ENCODE measurements around the gene MCM7. TPM values are rescaled to one million over a fixed set of nuclear protein-coding genes. Genes with fewer than 3 reads are reported as not detected.
A peak's percentile ranks its signal among the peaks of the same experiment; 100 is the strongest.

Gene MCM7
- total and polyA plus RNA-seq, 4 experiments from 2014 or later, result 26.9 to 173 (median 97.2) TPM

DNA sequence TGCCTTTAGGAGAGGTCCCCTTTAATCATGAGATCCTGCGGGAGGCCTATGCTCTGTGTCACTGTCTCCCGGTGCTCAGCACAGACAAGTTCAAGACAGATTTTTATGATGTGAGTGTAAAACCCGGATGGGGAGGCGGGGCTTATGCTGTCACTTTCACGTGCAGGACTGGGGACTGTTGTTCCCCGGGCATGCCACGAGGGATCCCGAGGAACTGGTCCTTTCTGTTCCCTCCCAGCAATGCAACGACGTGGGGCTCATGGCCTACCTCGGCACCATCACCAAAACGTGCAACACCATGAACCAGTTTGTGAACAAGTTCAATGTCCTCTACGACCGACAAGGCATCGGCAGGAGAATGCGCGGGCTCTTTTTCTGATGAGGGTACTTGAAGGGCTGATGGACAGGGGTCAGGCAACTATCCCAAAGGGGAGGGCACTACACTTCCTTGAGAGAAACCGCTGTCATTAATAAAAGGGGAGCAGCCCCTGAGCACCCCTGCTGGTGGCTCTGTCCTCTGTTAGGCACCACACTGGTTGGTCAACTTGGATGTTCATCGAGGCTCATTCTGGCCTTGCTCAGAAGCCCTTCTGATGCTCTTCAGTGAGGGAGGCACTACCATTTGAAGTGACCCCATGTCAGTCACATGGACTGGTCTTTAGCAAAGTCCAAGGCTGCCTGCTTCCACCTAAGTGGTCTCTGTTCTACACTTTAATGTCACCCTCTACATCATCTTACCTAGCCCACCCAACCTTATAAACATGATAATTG lies 9.6 kb downstream of the MCM7 start:
- H3K27me3 ChIP-seq (ENCODE audit: insufficient read depth, low read length), result no peaks in the 10 kb centered on the region
- no peak overlapping the region for H3K27ac ChIP-seq (ENCODE audit: low read depth, low read length)
- H3K4me3 Mint-ChIP-seq, result peak overlapping the region in 3 of 8 donors; percentile 19 to 86 (median 43)
- ChIA-PET POLR2A (ENCODE audit: partially characterized antibody) (interaction anchor here (0.9 to 6.2 kb wide), 3 partner anchors 9 to 57 kb away, joined by 4 to 83 read pairs (median 5); partner anchors contain the start of genes AP4M1, LAMTOR4, MBLAC1 and MCM7), CTCF (ENCODE audit: partially characterized antibody) (no interaction called here)
- no peak overlapping the region for H3K4me3 ChIP-seq (ENCODE audit: low read length in 2 of 2)
- H3K36me3 Mint-ChIP-seq, result peaks cover 43 to 71% of the 10 kb centered on the region in 2 donors
- intact Hi-C loops (cut with micrococcal nuclease), result no loop called here
- peaks cover 0 to 4% (median 0%) of the 10 kb centered on the region in 8 donors for H3K9me3 Mint-ChIP-seq
- H3K4me1 ChIP-seq (ENCODE audit: insufficient read depth, low read length), result peaks cover 16% of the 10 kb centered on the region
- H3K36me3 ChIP-seq (ENCODE audit: insufficient read depth, low read length), result peaks cover 63% of the 10 kb centered on the region
- no peak for DNase-seq
- H3K9me3 ChIP-seq (ENCODE audit: control insufficient read depth in 1 of 2, low read length in 2 of 2), result no peaks in the 10 kb centered on the region
- H3K4me1 Mint-ChIP-seq, result peaks cover 15 to 41% (median 29%) of the 10 kb centered on the region in 4 donors
- peak overlapping the region in 4 of 7 donors; percentile 19 to 90 (median 59) for H3K27ac Mint-ChIP-seq
- no peaks in the 10 kb centered on the region for H3K27me3 Mint-ChIP-seq

DNA sequence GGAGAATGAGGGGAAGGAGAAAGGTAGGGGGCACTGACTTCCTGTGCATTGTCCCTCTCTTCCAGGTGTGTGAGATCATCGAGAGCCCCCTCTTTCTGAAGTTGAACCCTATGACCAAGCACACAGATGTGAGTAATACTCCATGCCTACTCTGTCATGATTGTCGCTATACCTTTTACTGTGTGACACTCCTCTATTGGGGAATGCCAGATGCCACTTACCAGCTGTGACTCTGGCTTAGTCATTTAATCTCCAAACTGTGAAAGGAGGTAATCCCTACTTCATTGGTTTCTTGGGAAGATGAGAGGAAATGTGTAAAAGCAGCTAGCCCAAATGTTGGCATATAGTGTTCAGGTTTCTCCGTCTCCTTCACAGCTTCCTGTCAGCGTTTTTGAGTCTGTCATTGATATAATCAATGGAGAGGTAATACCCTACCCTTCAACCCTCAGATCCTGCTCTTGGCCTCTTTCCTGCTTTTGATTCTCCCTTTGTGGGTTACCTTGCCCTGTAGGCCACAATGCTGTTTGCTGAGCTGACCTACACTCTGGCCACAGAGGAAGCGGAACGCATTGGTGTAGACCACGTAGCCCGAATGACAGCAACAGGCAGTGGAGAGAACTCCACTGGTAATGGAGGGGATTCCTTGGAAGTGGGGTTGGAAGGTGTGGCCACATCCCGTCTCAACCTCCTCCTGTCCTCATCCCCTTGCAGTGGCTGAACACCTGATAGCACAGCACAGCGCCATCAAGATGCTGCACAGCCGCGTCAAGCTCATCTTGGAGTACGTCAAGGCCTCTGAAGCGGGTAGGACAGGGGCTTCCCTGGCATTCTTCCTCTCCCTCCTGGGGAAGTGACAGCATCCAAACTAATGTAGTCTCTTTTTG lies 10.4 kb downstream of the MCM7 start:
- CTCF ChIA-PET (ENCODE audit: partially characterized antibody), result interaction anchor here (1.6 to 3.0 kb wide), 2 partner anchors 8 to 11 kb away, joined by 4 to 19 read pairs; partner anchors contain the start of genes AP4M1 and MCM7
- POLR2A ChIA-PET (ENCODE audit: partially characterized antibody), result interaction anchor here (0.5 to 6.2 kb wide), 5 partner anchors 10 to 257 kb away, joined by 3 to 83 read pairs (median 3); partner anchors contain the start of genes AP4M1, LAMTOR4 and MCM7

DNA sequence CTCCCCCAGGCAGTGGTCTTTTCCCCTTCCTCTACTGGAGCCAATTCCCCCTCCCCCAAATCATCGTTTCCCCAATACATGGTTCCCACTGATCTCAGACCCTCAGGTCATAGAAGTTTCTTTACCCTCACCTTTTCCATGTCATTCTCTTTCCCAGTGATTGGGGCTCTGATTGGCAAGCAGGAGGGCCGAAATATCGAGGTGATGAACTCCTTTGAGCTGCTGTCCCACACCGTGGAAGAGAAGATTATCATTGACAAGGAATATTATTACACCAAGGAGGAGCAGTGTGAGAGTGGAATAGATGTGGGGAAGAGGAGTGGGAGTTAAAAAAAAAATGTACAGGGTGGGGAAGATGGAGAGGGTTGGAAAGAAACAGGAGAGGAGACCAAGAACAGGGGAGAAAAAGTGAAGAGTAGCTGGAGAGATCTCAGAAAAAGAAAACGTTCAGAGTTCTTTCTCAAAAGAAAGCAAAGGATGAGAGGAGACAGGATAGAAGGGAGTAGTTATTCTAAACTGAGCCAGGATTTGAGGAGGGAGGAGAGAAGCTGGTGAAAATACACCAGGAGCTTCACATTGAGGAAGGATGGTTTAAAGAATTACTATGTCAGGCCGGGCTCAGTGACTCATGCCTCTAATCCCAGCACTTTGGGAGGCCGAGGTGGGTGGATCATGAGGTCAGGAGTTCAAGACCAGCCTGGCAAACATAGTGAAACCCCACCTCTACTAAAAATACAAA lies 11.6 kb downstream of the MCM7 start:
- H3K36me3 Mint-ChIP-seq, result peaks cover 29 to 54% of the 10 kb centered on the region in 2 donors
- H3K4me3 ChIP-seq (ENCODE audit: low read length in 2 of 2), result peak overlapping the region; percentile 57 to 58
- no peaks in the 10 kb centered on the region for H3K27me3 Mint-ChIP-seq
- H3K27me3 ChIP-seq (ENCODE audit: insufficient read depth, low read length), result no peaks in the 10 kb centered on the region
- intact Hi-C loops (cut with micrococcal nuclease), result loop anchor here (10.0 kb wide), 1 partner anchor 535 kb away; the partner anchor contains the start of genes FAM200A and ZNF655
- peak overlapping the region; percentile 86 to 94 (median 91) for H3K4me3 Mint-ChIP-seq
- ChIA-PET POLR2A (ENCODE audit: partially characterized antibody) (interaction anchor here (0.7 to 6.2 kb wide), 9 partner anchors 9 to 339 kb away, joined by 3 to 83 read pairs (median 3); partner anchors contain the start of genes AP4M1, CNPY4, MBLAC1 and MCM7), CTCF (ENCODE audit: partially characterized antibody) (interaction anchor here (1.0 to 3.0 kb wide), 3 partner anchors 7 to 43 kb away, joined by 3 to 19 read pairs (median 4); partner anchors contain the start of genes AP4M1 and MCM7)
- no peak for DNase-seq
- H3K27ac ChIP-seq (ENCODE audit: low read depth, low read length), result peak overlapping the region; percentile 76
- peak overlapping the region; percentile 90 to 96 (median 94) for H3K27ac Mint-ChIP-seq
- H3K36me3 ChIP-seq (ENCODE audit: insufficient read depth, low read length), result peaks cover 45% of the 10 kb centered on the region
- H3K4me1 Mint-ChIP-seq, result peaks cover 15 to 35% (median 29%) of the 10 kb centered on the region in 4 donors
- no peaks in the 10 kb centered on the region for H3K9me3 ChIP-seq (ENCODE audit: control insufficient read depth in 1 of 2, low read length in 2 of 2)
- peaks cover 0 to 2% (median 0%) of the 10 kb centered on the region in 8 donors for H3K9me3 Mint-ChIP-seq
- H3K4me1 ChIP-seq (ENCODE audit: insufficient read depth, low read length), result peaks cover 16% of the 10 kb centered on the region

More for the DNA sequence above, 10.4 kb downstream of the MCM7 start:
- H3K27me3 ChIP-seq (ENCODE audit: insufficient read depth, low read length), result no peaks in the 10 kb centered on the region
- no peak overlapping the region for H3K27ac ChIP-seq (ENCODE audit: low read depth, low read length)
- Mint-ChIP-seq H3K27ac (peak overlapping the region; percentile 39 to 90 (median 44)), H3K27me3 (no peaks in the 10 kb centered on the region), H3K4me1 (peaks cover 15 to 38% (median 29%) of the 10 kb centered on the region in 4 donors), H3K4me3 (peak overlapping the region in 6 of 8 donors; percentile 58 to 94 (median 78)), H3K9me3 (peaks cover 0 to 4% (median 0%) of the 10 kb centered on the region in 8 donors), H3K36me3 (peaks cover 38 to 64% of the 10 kb centered on the region in 2 donors)
- no peak overlapping the region for H3K4me3 ChIP-seq (ENCODE audit: low read length in 2 of 2)
- DNase-seq, result peak in 1 of 5 donors; percentile 33
- H3K9me3 ChIP-seq (ENCODE audit: control insufficient read depth in 1 of 2, low read length in 2 of 2), result no peaks in the 10 kb centered on the region
- H3K4me1 ChIP-seq (ENCODE audit: insufficient read depth, low read length), result peaks cover 16% of the 10 kb centered on the region
- intact Hi-C loops (cut with micrococcal nuclease), result no loop called here
- peaks cover 56% of the 10 kb centered on the region for H3K36me3 ChIP-seq (ENCODE audit: insufficient read depth, low read length)

DNA sequence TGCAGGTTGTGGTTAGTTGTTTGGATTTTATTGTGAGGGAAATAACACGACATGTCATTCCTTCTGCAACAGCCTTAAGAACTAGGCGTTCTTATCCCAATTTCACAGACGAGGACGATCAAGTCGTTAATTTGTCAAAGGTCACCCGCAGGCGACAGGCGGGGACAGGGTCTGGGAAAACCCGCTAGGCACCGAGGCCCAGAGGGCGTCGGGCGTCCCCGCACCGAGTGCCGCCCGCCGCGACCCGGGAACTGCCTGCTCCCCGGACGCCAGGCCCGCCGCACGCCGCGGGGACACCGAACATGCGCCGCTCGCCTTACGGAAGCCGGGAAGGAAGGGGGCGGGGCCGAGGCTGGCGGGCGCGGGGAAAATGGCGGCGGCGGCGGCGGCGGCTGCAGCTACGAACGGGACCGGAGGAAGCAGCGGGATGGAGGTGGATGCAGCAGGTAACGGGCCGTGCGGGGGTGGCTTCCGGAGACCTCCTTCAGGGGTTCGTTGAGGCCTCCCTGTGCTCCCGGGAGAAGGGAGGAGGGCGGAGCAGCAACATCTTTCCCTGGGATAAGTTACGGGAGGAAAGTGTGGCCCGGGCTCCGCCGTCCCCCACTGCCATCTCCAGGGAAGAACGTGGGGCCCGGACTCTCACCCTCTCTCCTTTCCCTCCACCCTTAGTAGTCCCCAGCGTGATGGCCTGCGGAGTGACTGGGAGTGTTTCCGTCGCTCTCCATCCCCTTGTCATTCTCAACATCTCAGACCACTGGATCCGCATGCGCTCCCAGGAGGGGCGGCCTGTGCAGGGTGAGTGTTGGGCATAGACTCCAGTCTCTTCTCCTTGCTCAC lies 12.4 kb downstream of the MCM7 start, which contains the start of gene COPS6:
COPS6 (plus strand) TSS at position 349 of the 837 bp plus-strand sequence; CDS start at position 371, 22 bp downstream.
- Mint-ChIP-seq H3K27ac (peak within 1 kb of the TSS; percentile 90 to 97 (median 95)), H3K4me1 (peaks cover 15 to 35% (median 27%) of the 10 kb centered on the region in 4 donors), H3K4me3 (peak within 1 kb of the TSS; percentile 86 to 94 (median 91)), H3K27me3 (no peaks in the 10 kb centered on the region), H3K9me3 (peaks cover 0 to 2% (median 0%) of the 10 kb centered on the region in 8 donors), H3K36me3 (peaks cover 26 to 46% of the 10 kb centered on the region in 2 donors)
- ChIA-PET CTCF (ENCODE audit: partially characterized antibody) (interaction anchor here (3.0 kb wide), 1 partner anchor 13 kb away, joined by 19 read pairs; the partner anchor contains the start of genes AP4M1 and MCM7), POLR2A (ENCODE audit: partially characterized antibody) (interaction anchor here (0.6 to 6.2 kb wide), 7 partner anchors 12 to 340 kb away, joined by 3 to 83 read pairs (median 7); partner anchors contain the start of genes AP4M1, CNPY4, MBLAC1 and MCM7)
- H3K27me3 ChIP-seq (ENCODE audit: insufficient read depth, low read length), result no peaks in the 10 kb centered on the region
- DNase-seq, result peak; percentile 83 to 91 (median 85)
- peak within 1 kb of the TSS; percentile 76 for H3K27ac ChIP-seq (ENCODE audit: low read depth, low read length)
- peak within 1 kb of the TSS; percentile 57 to 82 for H3K4me3 ChIP-seq (ENCODE audit: low read length in 2 of 2)
- intact Hi-C loops (cut with micrococcal nuclease), result loop anchor here (1.0 to 10.0 kb wide), 2 partner anchors 11 to 534 kb away; partner anchors contain the start of genes FAM200A and ZNF655
- peaks cover 16% of the 10 kb centered on the region for H3K4me1 ChIP-seq (ENCODE audit: insufficient read depth, low read length)
- peaks cover 37% of the 10 kb centered on the region for H3K36me3 ChIP-seq (ENCODE audit: insufficient read depth, low read length)
- H3K9me3 ChIP-seq (ENCODE audit: control insufficient read depth in 1 of 2, low read length in 2 of 2), result no peaks in the 10 kb centered on the region

DNA sequence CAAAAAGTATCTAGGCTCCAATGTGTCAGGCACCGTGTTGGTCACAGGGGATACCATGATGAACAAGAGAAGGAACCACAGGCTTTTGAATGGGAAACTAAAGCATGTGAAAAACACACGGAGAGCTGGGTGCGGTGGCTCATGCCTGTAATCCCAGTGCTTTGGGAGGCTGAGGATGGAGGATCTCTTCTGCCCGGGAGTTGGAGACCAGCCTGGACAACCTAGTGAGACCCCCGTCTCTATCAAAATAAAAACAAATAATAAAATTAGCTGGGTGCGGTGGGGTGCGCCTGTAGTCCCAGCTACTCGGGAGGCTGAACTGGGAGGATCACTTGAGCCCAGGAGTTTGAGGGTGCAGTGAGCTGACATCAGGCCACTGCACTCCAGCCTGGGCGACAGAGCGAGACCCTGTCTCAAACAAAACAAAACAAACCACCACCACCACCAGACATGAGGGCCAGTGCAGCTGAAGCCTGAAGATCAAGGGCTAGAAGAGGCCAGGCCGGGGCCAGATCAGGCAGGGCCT lies 13.0 kb downstream of the MCM7 start:
- H3K27ac ChIP-seq (ENCODE audit: low read depth, low read length), result peak overlapping the region; percentile 76
- Mint-ChIP-seq H3K4me1 (peaks cover 14 to 35% (median 24%) of the 10 kb centered on the region in 4 donors), H3K9me3 (peaks cover 0 to 2% (median 0%) of the 10 kb centered on the region in 8 donors), H3K4me3 (peak overlapping the region; percentile 86 to 94 (median 91)), H3K27me3 (no peaks in the 10 kb centered on the region), H3K27ac (peak overlapping the region; percentile 90 to 97 (median 95)), H3K36me3 (peaks cover 21 to 39% of the 10 kb centered on the region in 2 donors)
- DNase-seq, result no peak
- ChIA-PET POLR2A (ENCODE audit: partially characterized antibody) (interaction anchor here (0.6 to 6.2 kb wide), 7 partner anchors 13 to 340 kb away, joined by 3 to 83 read pairs (median 7); partner anchors contain the start of genes AP4M1, CNPY4, MBLAC1 and MCM7), CTCF (ENCODE audit: partially characterized antibody) (interaction anchor here (3.0 kb wide), 1 partner anchor 13 kb away, joined by 19 read pairs; the partner anchor contains the start of genes AP4M1 and MCM7)
- intact Hi-C loops (cut with micrococcal nuclease), result loop anchor here (1.0 to 10.0 kb wide), 2 partner anchors 12 to 533 kb away; partner anchors contain the start of genes FAM200A and ZNF655
- no peaks in the 10 kb centered on the region for H3K27me3 ChIP-seq (ENCODE audit: insufficient read depth, low read length)
- peaks cover 30% of the 10 kb centered on the region for H3K36me3 ChIP-seq (ENCODE audit: insufficient read depth, low read length)
- no peaks in the 10 kb centered on the region for H3K9me3 ChIP-seq (ENCODE audit: control insufficient read depth in 1 of 2, low read length in 2 of 2)
- H3K4me1 ChIP-seq (ENCODE audit: insufficient read depth, low read length), result peaks cover 16% of the 10 kb centered on the region
- peak overlapping the region; percentile 57 to 82 for H3K4me3 ChIP-seq (ENCODE audit: low read length in 2 of 2)
